B cell (primary cell): ENCODE data around the gene PCGF3. TPM values are rescaled to one million over a fixed set of nuclear protein-coding genes. Genes with fewer than 3 reads are reported as not detected.

Source experiments
- ATAC-seq: fragments of 200-7000 bp; cut with Tn5 transposase; one replicate; pipeline ENCODE4 v1.10.0; 2021; ENCODE audit warnings: low read depth, mild to moderate bottlenecking, moderate number of reproducible peaks, moderate library complexity
- CTCF ChIA-PET: fragments of 350-600 bp; sonication (Branson Sonifier 250); formaldehyde crosslinking; loops from one replicate; lab custom pipeline; 2021; ENCODE audit warnings: antibody characterized with exemption, inconsistent platforms; lab: Charles Lee
- POLR2A ChIA-PET: fragments of 350-600 bp; sonication (Branson Sonifier 250); formaldehyde crosslinking; loops from one replicate; lab custom pipeline; 2021; ENCODE audit warnings: antibody characterized with exemption; lab: Charles Lee
- DNase-seq: peaks from one replicate; pipeline ENCODE4 v3.0.0; 2013
- H2AFZ ChIP-seq: 2 replicates; pipeline ENCODE4 v1.6.1; 2012; ENCODE audit warnings: mild to moderate bottlenecking, low read depth, low read length; ENCODE audit not compliant: insufficient read depth, poor library complexity, severe bottlenecking
- H3K27ac ChIP-seq, 2 donors: 1 replicate in 1 of 2; 2 replicates in 1 of 2; pipeline ENCODE4 v1.5.1; 2012 to 2013; ENCODE audit warnings: low read length in 2 of 2, mild to moderate bottlenecking in 2 of 2, moderate library complexity in 1 of 2
- H3K27me3 ChIP-seq, 4 experiments: fragments of 200-600 bp in 1 of 4; sonication (generic) in 1 of 4; replicated peaks in 1 of 4; 1 replicate in 2 of 4; 2 replicates in 2 of 4; pipeline versions ENCODE4 v1.6.1 to v1.7.0; 2013 to 2016; ENCODE audit warnings: low read length in 3 of 4, mild to moderate bottlenecking in 2 of 4, mixed read lengths in 1 of 4, moderate library complexity in 1 of 4; ENCODE audit not compliant: insufficient read depth in 4 of 4, control insufficient read depth in 3 of 4; ENCODE audit errors: control extremely low read depth in 1 of 4
- H3K36me3 ChIP-seq, 2 experiments: replicated peaks in 1 of 2; 1 replicate in 1 of 2; 2 replicates in 1 of 2; pipeline versions ENCODE4 v1.6.1 to v1.7.1; 2013; ENCODE audit warnings: low read length in 1 of 2; ENCODE audit not compliant: insufficient read depth in 2 of 2, control insufficient read depth in 1 of 2; ENCODE audit errors: control extremely low read depth in 1 of 2, extremely low read depth in 1 of 2
- H3K4me1 ChIP-seq, 2 donors: fragments of 200-600 bp in 1 of 2; sonication (generic) in 1 of 2; 1 replicate in 1 of 2; 2 replicates in 1 of 2; pipeline versions ENCODE4 v1.5.1 to v1.6.1; 2013 to 2017; ENCODE audit warnings: low read length in 2 of 2; ENCODE audit not compliant: control insufficient read depth in 2 of 2, insufficient read depth in 2 of 2
- H3K4me2 ChIP-seq: replicated peaks from 2 replicates; pipeline ENCODE3; 2012; ENCODE audit warnings: mild to moderate bottlenecking, low read depth, low read length; ENCODE audit not compliant: poor library complexity, severe bottlenecking
- H3K4me3 ChIP-seq, 5 experiments: fragments of 200-600 bp in 1 of 5; sonication (generic) in 1 of 5; 1 replicate in 3 of 5; 2 replicates in 2 of 5; pipeline versions ENCODE4 v1.5.1 to v1.7.0; 2011 to 2016; ENCODE audit warnings: low read length in 4 of 5, mild to moderate bottlenecking in 4 of 5, low read depth in 2 of 5, control low read depth in 1 of 5, moderate library complexity in 1 of 5; ENCODE audit not compliant: insufficient read depth in 1 of 5; ENCODE audit errors: control extremely low read depth in 1 of 5, extremely low read depth in 1 of 5
- H3K79me2 ChIP-seq: fragments of 200-600 bp; sonication (generic); one replicate; pipeline ENCODE4 v1.6.0; 2016; ENCODE audit warnings: low read length; ENCODE audit not compliant: control insufficient read depth, insufficient read depth
- H3K9ac ChIP-seq: fragments of 200-600 bp; sonication (generic); 2 replicates; pipeline ENCODE4 v1.6.1; 2017; ENCODE audit warnings: mild to moderate bottlenecking, low read length, moderate library complexity
- H3K9me3 ChIP-seq, 3 donors: one replicate each; pipeline versions ENCODE4 v1.6.1 to v1.7.1; 2013; ENCODE audit warnings: low read length in 2 of 3; ENCODE audit not compliant: control insufficient read depth in 2 of 3, insufficient read depth in 1 of 3; ENCODE audit errors: control extremely low read depth in 1 of 3
- H4K20me1 ChIP-seq: 2 replicates; pipeline ENCODE4 v1.6.0; 2012; ENCODE audit warnings: mild to moderate bottlenecking, low read length; ENCODE audit not compliant: insufficient read depth, control insufficient read depth, poor library complexity, severe bottlenecking
- H3K27ac Mint-ChIP-seq: one replicate; pipeline ENCODE4 v1.8.0; 2021; ENCODE audit warnings: mixed read lengths
- H3K27me3 Mint-ChIP-seq: one replicate; pipeline ENCODE4 v1.8.0; 2021; ENCODE audit warnings: mixed read lengths
- H3K4me1 Mint-ChIP-seq: one replicate; pipeline ENCODE4 v1.8.0; 2021; ENCODE audit warnings: mixed read lengths
- H3K4me3 Mint-ChIP-seq: one replicate; pipeline ENCODE4 v1.8.0; 2021; ENCODE audit warnings: mixed read lengths
- H3K9me3 Mint-ChIP-seq: one replicate; pipeline ENCODE4 v1.8.0; 2022; ENCODE audit warnings: mixed read lengths; ENCODE audit not compliant: insufficient read depth
- EZH2 ChIP-seq: IDR thresholded peaks from 2 replicates; pipeline ENCODE4 v1.6.1; 2012; ENCODE audit warnings: borderline replicate concordance, low read depth, mild to moderate bottlenecking, moderate library complexity, low read length; ENCODE audit not compliant: insufficient read depth, poor library complexity, severe bottlenecking
- WGBS: methylation state at CpG from one replicate; pipeline ENCODE4 v1.1.5; 2013; ENCODE audit warnings: missing lambda C conversion rate; ENCODE audit not compliant: insufficient coverage; 5-methylcytosine and 5-hydroxymethylcytosine counted together
- intact Hi-C: fragments of 100-400 bp; cut with micrococcal nuclease; formaldehyde crosslinking; loops from one replicate; pipeline ENCODE4 v1.10.0; 2022
- polyA plus RNA-seq: library from polyadenylated mRNA; depleted of rRNA; stranded (reverse); fragments of >200 nt; gene quantifications from 2 replicates; pipeline ENCODE4 v1.2.3, GENCODE V29; 2012
- total RNA-seq, 2 donors: library from RNA; stranded (reverse); fragments of 120-200 nt in 1 of 2; gene quantifications; 1 replicate in 1 of 2; 2 replicates in 1 of 2; pipeline versions ENCODE4 v1.2.3 to v1.2.4, GENCODE V29; 2013 to 2022
- TF ChIP-seq, protein P1 (sequence below): fragments of 200-600 bp; IDR thresholded peaks from one replicate; pipeline ENCODE4 v1.8.0; 2022; ENCODE audit warnings: antibody characterized with exemption, mild to moderate bottlenecking

The PCGF3 gene
- total and polyA plus RNA-seq, 2 donors (not counting 1 experiment from before 2014, with no cell fraction given): 65.7 to 90.3 TPM

DNA sequence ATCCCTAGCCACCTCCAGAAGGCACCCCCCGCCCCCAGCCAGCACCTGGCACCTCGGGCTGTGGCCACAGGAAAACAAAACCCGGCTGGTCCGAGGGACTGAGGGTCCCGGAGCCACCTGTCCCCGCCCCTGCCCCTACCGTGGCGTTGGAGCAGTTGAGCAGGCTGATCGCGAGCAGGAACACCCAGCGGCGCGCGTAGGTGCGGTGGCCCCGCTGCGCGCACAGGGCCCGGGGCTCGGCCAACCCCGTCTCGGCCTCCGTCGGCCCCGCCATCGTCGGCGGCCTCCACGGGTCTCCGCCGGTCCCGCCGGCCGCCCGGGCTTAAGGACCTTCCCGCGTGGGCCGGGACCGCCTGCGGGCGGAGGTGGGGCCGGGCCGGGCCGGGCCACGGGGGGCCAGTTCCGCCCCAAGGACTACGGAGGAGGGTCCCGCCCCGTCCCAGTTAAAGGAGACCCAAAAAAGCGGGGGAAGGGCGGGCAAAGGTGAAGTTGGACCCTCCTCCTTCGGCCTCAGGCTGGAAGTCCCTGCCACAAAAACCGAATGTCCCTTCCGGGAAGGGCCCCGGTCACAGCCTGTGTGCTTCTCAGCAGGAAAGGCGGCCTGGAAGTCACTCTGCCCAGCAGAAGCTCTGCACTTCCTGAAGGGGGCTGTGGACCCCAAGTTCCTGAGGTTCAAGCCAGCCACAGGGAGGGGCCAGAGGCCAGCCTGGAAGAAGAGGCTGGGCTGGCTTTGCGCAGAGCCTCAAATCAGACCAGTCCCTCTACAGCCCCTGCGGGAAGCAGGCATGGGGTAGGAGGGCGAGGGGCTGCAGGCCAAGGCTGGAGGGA lies 16.6 kb upstream of the PCGF3 start, which contains the start of gene SLC49A3:
Gene SLC49A3, minus strand, starts transcription at position 298 of the 828 bp plus-strand sequence. Its CDS starts 24 bp downstream, at position 274.
- H3K9me3 ChIP-seq: peaks cover 0 to 3% (median 0%) of the 10 kb centered on the region in 3 donors
- WGBS: 10% methylated on average over 58 of the region's 59 CpGs
- no peak within 1 kb of the TSS for H3K27ac Mint-ChIP-seq
- H3K79me2 ChIP-seq: no peaks in the 10 kb centered on the region
- no peaks in the 10 kb centered on the region for H3K36me3 ChIP-seq
- peaks cover 0 to 23% (median 2%) of the 10 kb centered on the region in 4 experiments for H3K27me3 ChIP-seq
- peak within 1 kb of the TSS; percentile 83 for H3K4me2 ChIP-seq
- DNase-seq (peak; percentile 46), ATAC-seq (peak; percentile 51)
- TF ChIP-seq, protein P1, sequence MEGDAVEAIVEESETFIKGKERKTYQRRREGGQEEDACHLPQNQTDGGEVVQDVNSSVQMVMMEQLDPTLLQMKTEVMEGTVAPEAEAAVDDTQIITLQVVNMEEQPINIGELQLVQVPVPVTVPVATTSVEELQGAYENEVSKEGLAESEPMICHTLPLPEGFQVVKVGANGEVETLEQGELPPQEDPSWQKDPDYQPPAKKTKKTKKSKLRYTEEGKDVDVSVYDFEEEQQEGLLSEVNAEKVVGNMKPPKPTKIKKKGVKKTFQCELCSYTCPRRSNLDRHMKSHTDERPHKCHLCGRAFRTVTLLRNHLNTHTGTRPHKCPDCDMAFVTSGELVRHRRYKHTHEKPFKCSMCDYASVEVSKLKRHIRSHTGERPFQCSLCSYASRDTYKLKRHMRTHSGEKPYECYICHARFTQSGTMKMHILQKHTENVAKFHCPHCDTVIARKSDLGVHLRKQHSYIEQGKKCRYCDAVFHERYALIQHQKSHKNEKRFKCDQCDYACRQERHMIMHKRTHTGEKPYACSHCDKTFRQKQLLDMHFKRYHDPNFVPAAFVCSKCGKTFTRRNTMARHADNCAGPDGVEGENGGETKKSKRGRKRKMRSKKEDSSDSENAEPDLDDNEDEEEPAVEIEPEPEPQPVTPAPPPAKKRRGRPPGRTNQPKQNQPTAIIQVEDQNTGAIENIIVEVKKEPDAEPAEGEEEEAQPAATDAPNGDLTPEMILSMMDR: no peak
- no peak for TF ChIP-seq EZH2
- H3K9ac ChIP-seq: peak within 1 kb of the TSS; percentile 49
- ChIA-PET CTCF (interaction anchor here (0.6 kb wide), 1 partner anchor 10 kb away, joined by 3 read pairs; no protein-coding TSS in a partner anchor), POLR2A (no interaction called here)
- no peaks in the 10 kb centered on the region for H4K20me1 ChIP-seq
- H3K27ac ChIP-seq: peak within 1 kb of the TSS in 1 of 2 donors; percentile 33
- peak within 1 kb of the TSS in 4 of 5 experiments; percentile 26 to 56 (median 46) for H3K4me3 ChIP-seq
- H3K9me3 Mint-ChIP-seq: no peaks in the 10 kb centered on the region
- H3K4me1 Mint-ChIP-seq: peaks cover 6% of the 10 kb centered on the region
- peak within 1 kb of the TSS; percentile 54 for H3K4me3 Mint-ChIP-seq
- peaks cover 12 to 14% of the 10 kb centered on the region in 2 donors for H3K4me1 ChIP-seq
- intact Hi-C loops: no loop called here
- peak within 1 kb of the TSS; percentile 73 for H2AFZ ChIP-seq
- H3K27me3 Mint-ChIP-seq: peaks cover 16% of the 10 kb centered on the region

DNA sequence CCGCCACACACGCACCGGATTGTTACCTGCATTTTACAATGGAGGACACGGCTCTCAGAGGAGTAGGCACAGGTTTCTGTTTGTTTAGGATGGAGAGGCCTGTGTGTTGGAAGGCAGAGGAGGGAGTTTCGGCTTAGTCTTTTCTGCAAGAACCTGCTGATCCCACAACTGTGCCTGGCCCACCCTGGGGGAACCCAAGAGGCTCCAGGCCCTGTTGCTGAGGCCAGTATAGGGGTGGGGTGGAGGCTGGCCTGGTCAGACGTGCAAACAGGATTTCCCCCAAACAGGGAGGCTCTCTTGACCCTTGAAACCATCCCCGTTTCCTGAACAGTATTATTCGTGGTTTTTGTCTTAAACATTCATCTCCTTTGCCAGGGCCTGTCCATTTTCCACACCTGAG lies 15.9 kb upstream of the PCGF3 start:
- no peak for DNase-seq

More for the DNA sequence above, 15.9 kb upstream of the PCGF3 start:
- no peak for TF ChIP-seq EZH2
- TF ChIP-seq, protein P1: no peak
- H3K36me3 ChIP-seq: no peaks in the 10 kb centered on the region
- WGBS: 92% methylated on average over 6 of the region's 8 CpGs
- ChIA-PET CTCF (interaction anchor here (0.6 kb wide), 1 partner anchor 9 kb away, joined by 3 read pairs; no protein-coding TSS in a partner anchor), POLR2A (no interaction called here)
- Mint-ChIP-seq H3K4me3 (peak overlapping the region; percentile 34), H3K9me3 (no peaks in the 10 kb centered on the region), H3K27me3 (peaks cover 16% of the 10 kb centered on the region), H3K4me1 (peaks cover 6% of the 10 kb centered on the region), H3K27ac (no peak overlapping the region)
- intact Hi-C loops: no loop called here
- no peaks in the 10 kb centered on the region for H4K20me1 ChIP-seq
- H3K79me2 ChIP-seq: no peaks in the 10 kb centered on the region
- peaks cover 0 to 23% (median 2%) of the 10 kb centered on the region in 4 experiments for H3K27me3 ChIP-seq
- H3K9me3 ChIP-seq: peaks cover 0 to 3% (median 0%) of the 10 kb centered on the region in 3 donors
- H3K4me2 ChIP-seq: peak overlapping the region; percentile 83
- no peak overlapping the region for H3K4me3 ChIP-seq
- H3K27ac ChIP-seq: no peak overlapping the region
- peaks cover 12 to 14% of the 10 kb centered on the region in 2 donors for H3K4me1 ChIP-seq
- no peak for ATAC-seq
- H2AFZ ChIP-seq: peak overlapping the region; percentile 73
- no peak overlapping the region for H3K9ac ChIP-seq
